H1 (cell line): ENCODE data around the gene NALF2. TPM values are rescaled to one million over a fixed set of nuclear protein-coding genes. Genes with fewer than 3 reads are reported as not detected.

Experiments used
- NANOG ChIP-seq: IDR thresholded peaks from 2 replicates; pipeline ENCODE4 v1.6.1; 2011; ENCODE audit warnings: low read length, low read depth, mild to moderate bottlenecking, inconsistent platforms; ENCODE audit not compliant: insufficient read depth, poor library complexity, severe bottlenecking
- SIRT6 ChIP-seq: IDR thresholded peaks from one replicate; pipeline ENCODE4 v1.7.1; 2012; ENCODE audit warnings: low read length, inconsistent platforms
- polyA plus RNA-seq, 7 experiments: library from polyadenylated mRNA; depleted of rRNA in 3 of 7; stranded (reverse) in 5 of 7; unstranded in 2 of 7; fragments of >200 nt in 5 of 7; fragments of 200-250 nt in 2 of 7; gene quantifications; 1 replicate in 5 of 7; 2 replicates in 1 of 7; 4 replicates in 1 of 7; pipeline versions ENCODE4 v1.2.1 to v1.2.3, GENCODE V29; 2011 to 2013; ENCODE audit warnings: missing spikeins in 2 of 7, mixed read lengths in 2 of 7
- total RNA-seq: library from RNA; stranded (reverse); fragmentation: NEBNext Ultra II Directional; extraction: Animal tissue kit (Norgen Biotek cat#: 25700); gene quantifications from 2 replicates; pipeline ENCODE4 v1.2.1, GENCODE V29; 2021

Gene NALF2
- total and polyA plus RNA-seq, 2 of the 8 experiments (the other 6 are each of a cell fraction or from before 2014, with no cell fraction given), result 7.5 to 15.6 TPM

DNA sequence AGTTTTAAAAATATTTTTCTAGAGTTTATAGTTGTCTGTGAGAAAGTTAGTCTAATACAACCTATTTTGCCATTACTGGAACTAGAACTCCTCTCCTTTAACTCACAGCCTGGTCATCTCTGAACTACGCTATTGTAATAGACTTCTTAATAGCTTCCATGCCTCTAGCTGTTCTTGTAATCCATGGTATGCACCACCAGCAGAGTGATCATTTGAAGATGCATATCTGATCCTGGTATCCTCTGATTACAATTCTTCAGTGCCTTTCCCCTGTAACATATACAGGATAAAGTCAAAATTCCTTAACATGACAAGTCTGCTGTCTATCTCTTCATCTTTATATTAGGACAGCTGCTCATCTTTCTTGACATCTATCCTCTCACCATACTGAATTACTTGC, 37.6 kb upstream of the NALF2 start (continued):
- TF ChIP-seq NANOG (no peak), SIRT6 (no peak)
